ENCODE data around the gene STAG3. TPM values are rescaled to one million over a fixed set of nuclear protein-coding genes. Genes with fewer than 3 reads are reported as not detected.
A peak's percentile ranks its signal among the peaks of the same experiment; 100 is the strongest.

Gene STAG3
- total and polyA plus RNA-seq, 9 of the 15 experiments (the other 6 are each of a cell fraction or from before 2014, with no cell fraction given) = 0.54 to 2.5 (median 1.7) TPM

DNA sequence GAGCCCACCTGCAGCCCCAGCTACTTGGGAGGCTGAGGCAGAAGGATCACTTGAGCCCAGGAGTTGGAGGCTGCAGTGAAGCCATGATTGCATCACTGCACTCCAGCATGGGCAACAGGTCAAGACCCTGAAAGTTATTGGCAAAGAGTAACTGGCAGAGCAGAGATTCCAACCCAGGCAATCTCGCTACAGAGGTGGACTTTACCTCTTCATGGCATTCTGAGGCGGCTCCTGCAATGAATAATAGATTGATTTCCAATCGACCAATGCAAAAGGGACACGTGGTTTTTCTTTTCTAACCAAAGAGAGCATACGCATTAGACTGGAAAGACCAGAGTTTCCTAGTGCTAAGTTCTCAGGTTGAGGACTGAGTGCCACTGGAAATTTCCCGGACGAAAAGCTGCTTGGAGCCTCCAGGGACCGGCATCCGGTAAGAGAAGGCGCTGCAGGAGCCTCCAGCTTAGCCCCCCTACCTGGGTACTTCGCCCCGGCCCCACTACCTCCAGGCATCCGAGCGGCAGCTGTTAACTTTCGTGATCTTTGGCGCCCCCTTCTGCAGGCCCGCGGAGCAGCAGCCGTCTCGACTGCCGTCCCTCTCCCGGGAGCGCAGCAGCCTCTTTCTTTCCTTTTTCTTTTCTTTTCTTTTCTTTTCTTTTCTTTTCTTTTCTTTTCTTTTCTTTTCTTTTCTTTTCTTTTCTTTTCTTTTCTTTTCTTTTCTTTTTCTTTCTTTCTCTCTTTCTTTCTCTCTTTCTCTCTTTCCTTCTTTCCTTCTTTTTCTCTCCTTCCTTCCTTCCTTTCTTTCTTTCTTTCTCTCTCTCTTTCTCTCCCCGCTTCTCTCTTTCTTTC, 46.9 kb upstream of the STAG3 start (continued):
- TF ChIP-seq, protein P1, sequence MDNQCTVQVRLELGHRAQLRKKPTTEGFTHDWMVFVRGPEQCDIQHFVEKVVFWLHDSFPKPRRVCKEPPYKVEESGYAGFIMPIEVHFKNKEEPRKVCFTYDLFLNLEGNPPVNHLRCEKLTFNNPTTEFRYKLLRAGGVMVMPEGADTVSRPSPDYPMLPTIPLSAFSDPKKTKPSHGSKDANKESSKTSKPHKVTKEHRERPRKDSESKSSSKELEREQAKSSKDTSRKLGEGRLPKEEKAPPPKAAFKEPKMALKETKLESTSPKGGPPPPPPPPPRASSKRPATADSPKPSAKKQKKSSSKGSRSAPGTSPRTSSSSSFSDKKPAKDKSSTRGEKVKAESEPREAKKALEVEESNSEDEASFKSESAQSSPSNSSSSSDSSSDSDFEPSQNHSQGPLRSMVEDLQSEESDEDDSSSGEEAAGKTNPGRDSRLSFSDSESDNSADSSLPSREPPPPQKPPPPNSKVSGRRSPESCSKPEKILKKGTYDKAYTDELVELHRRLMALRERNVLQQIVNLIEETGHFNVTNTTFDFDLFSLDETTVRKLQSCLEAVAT (IDR thresholded peaks at IDR 0.05) = peak; percentile 85 to 86; a peak in 2 of 4 replicates
- TF ChIP-seq, protein P2, sequence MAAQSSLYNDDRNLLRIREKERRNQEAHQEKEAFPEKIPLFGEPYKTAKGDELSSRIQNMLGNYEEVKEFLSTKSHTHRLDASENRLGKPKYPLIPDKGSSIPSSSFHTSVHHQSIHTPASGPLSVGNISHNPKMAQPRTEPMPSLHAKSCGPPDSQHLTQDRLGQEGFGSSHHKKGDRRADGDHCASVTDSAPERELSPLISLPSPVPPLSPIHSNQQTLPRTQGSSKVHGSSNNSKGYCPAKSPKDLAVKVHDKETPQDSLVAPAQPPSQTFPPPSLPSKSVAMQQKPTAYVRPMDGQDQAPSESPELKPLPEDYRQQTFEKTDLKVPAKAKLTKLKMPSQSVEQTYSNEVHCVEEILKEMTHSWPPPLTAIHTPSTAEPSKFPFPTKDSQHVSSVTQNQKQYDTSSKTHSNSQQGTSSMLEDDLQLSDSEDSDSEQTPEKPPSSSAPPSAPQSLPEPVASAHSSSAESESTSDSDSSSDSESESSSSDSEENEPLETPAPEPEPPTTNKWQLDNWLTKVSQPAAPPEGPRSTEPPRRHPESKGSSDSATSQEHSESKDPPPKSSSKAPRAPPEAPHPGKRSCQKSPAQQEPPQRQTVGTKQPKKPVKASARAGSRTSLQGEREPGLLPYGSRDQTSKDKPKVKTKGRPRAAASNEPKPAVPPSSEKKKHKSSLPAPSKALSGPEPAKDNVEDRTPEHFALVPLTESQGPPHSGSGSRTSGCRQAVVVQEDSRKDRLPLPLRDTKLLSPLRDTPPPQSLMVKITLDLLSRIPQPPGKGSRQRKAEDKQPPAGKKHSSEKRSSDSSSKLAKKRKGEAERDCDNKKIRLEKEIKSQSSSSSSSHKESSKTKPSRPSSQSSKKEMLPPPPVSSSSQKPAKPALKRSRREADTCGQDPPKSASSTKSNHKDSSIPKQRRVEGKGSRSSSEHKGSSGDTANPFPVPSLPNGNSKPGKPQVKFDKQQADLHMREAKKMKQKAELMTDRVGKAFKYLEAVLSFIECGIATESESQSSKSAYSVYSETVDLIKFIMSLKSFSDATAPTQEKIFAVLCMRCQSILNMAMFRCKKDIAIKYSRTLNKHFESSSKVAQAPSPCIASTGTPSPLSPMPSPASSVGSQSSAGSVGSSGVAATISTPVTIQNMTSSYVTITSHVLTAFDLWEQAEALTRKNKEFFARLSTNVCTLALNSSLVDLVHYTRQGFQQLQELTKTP (IDR thresholded peaks at IDR 0.05; ENCODE audit: low read depth in 1 of 2, partially characterized antibody in 2 of 2) = peak; percentile 44 to 71
- TF ChIP-seq ZNF316 (IDR thresholded peaks at IDR 0.05) (no peak), MYNN (IDR thresholded peaks at IDR 0.05) (0 out of 2 replicates have a peak, but pooled peaks have one; percentile 24), MYNN (CRISPR knock-in tag; IDR thresholded peaks at IDR 0.05) (no peak), TBP (optimal IDR thresholded peaks at IDR 0.05; ENCODE audit: low read depth, low read length) (no peak), NCOA6 (IDR thresholded peaks at IDR 0.05) (no peak), TAF7 (tag; IDR thresholded peaks at IDR 0.05) (0 out of 2 replicates have a peak, but pooled peaks have one; percentile 27), ZNF232 (CRISPR knock-in tag; IDR thresholded peaks at IDR 0.05) (no peak), PHB2 (IDR thresholded peaks at IDR 0.05; ENCODE audit: low read depth) (peak; percentile 84), ZNF75A (CRISPR knock-in tag; IDR thresholded peaks at IDR 0.05) (0 out of 2 replicates have a peak, but pooled peaks have one; percentile 33), ELF4 (CRISPR knock-in tag; IDR thresholded peaks at IDR 0.05) (0 out of 2 replicates have a peak, but pooled peaks have one; percentile 21), SRSF9 (IDR thresholded peaks at IDR 0.05; ENCODE audit: borderline replicate concordance, low read depth, low read length) (no peak), POLR2G (IDR thresholded peaks at IDR 0.05; ENCODE audit: low read depth, low read length) (peak; percentile 68), WHSC1 (IDR thresholded peaks at IDR 0.05; ENCODE audit: low read length) (no peak)
- TF ChIP-seq, protein P3, sequence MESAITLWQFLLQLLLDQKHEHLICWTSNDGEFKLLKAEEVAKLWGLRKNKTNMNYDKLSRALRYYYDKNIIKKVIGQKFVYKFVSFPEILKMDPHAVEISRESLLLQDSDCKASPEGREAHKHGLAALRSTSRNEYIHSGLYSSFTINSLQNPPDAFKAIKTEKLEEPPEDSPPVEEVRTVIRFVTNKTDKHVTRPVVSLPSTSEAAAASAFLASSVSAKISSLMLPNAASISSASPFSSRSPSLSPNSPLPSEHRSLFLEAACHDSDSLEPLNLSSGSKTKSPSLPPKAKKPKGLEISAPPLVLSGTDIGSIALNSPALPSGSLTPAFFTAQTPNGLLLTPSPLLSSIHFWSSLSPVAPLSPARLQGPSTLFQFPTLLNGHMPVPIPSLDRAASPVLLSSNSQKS (CRISPR knock-in tag; IDR thresholded peaks at IDR 0.05) = no peak
- TF ChIP-seq, protein P4, sequence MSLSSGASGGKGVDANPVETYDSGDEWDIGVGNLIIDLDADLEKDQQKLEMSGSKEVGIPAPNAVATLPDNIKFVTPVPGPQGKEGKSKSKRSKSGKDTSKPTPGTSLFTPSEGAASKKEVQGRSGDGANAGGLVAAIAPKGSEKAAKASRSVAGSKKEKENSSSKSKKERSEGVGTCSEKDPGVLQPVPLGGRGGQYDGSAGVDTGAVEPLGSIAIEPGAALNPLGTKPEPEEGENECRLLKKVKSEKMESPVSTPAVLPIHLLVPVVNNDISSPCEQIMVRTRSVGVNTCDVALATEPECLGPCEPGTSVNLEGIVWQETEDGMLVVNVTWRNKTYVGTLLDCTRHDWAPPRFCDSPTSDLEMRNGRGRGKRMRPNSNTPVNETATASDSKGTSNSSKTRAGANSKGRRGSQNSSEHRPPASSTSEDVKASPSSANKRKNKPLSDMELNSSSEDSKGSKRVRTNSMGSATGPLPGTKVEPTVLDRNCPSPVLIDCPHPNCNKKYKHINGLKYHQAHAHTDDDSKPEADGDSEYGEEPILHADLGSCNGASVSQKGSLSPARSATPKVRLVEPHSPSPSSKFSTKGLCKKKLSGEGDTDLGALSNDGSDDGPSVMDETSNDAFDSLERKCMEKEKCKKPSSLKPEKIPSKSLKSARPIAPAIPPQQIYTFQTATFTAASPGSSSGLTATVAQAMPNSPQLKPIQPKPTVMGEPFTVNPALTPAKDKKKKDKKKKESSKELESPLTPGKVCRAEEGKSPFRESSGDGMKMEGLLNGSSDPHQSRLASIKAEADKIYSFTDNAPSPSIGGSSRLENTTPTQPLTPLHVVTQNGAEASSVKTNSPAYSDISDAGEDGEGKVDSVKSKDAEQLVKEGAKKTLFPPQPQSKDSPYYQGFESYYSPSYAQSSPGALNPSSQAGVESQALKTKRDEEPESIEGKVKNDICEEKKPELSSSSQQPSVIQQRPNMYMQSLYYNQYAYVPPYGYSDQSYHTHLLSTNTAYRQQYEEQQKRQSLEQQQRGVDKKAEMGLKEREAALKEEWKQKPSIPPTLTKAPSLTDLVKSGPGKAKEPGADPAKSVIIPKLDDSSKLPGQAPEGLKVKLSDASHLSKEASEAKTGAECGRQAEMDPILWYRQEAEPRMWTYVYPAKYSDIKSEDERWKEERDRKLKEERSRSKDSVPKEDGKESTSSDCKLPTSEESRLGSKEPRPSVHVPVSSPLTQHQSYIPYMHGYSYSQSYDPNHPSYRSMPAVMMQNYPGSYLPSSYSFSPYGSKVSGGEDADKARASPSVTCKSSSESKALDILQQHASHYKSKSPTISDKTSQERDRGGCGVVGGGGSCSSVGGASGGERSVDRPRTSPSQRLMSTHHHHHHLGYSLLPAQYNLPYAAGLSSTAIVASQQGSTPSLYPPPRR (CRISPR knock-in tag; IDR thresholded peaks at IDR 0.05; ENCODE audit: borderline replicate concordance) = no peak

Measured in K562 (cell line).